Left ventricle myocardium superior (tissue), 1 donor: Measurements from ENCODE around the gene CLEC19A. TPM values are rescaled to one million over a fixed set of nuclear protein-coding genes. Genes with fewer than 3 reads are reported as not detected.

Experiments used
- ATAC-seq: fragments of 200-7000 bp; cut with Tn5 transposase; one replicate; pipeline ENCODE4 v1.9.1; 2020; ENCODE audit warnings: mild to moderate bottlenecking, moderate library complexity
- DNase-seq: peaks from one replicate; pipeline ENCODE4 v3.0.0-alpha.2; 2020
- intact Hi-C: fragments of 100-400 bp; cut with micrococcal nuclease; formaldehyde crosslinking; loops from one replicate; pipeline ENCODE4 v1.11.0; 2022
- total RNA-seq: library from RNA; stranded (reverse); fragmentation: NEBNext Ultra II Directional; extraction: Animal tissue kit (Norgen Biotek cat#: 25700); gene quantifications from one replicate; pipeline ENCODE4 v1.2.1, GENCODE V29; 2021
- donor health status: DM: no; HTN: yes; CAD: no; lungs with severe emphysema.

Gene CLEC19A
- total RNA-seq, 1 donor from 2014 or later = not detected

DNA sequence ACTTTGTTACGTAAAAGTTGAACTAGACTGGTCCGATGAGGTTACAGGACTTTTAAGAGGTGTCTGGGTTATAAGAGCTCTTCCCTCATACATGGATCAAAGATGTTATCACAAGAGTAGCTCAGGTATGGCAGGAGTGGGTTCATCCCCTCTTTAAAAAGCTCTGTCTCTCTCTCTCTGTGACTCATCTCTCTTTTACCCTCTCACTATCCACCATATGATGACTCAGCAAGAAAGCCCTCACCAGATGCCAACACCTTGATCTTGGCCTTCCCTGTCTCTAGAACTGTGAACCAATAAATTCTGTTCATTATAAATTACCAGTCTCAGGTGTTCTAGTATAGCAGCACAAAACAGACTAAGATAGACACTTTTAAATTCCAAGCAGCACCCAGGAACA, 1.9 kb upstream of the CLEC19A start:
- ATAC-seq (no peak), DNase-seq (no peak)
- intact Hi-C loops = no loop called here

GRCh38 chr16:19284207-19284606, 1.3 kb upstream of the CLEC19A start:
- peak; percentile 21 for ATAC-seq
- DNase-seq = no peak
- intact Hi-C loops = no loop called here

DNA sequence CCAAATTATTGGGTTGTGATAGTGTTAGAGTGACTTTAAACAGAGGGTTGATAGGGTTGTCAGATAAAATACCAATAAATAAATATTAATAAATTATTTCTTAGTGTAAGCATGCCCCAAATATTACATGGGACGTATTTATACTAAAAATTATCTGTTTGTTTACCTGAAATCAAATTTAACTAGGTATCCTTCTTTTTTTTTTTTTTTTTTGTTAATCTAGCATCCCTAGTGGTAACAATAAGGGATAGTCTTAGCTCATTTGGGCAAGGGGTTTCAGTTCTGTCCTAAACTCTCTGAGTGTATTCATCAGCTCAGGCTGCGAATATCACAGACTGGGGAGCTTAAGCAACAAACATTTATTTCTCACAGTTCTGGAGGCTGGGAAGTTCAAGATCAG, 1.3 kb downstream of the CLEC19A start:
- ATAC-seq (no peak), DNase-seq (no peak)
- intact Hi-C loops = no loop called here

GRCh38 chr16:19287241-19287640, 1.7 kb downstream of the CLEC19A start:
- ATAC-seq (no peak), DNase-seq (no peak)
- intact Hi-C loops = no loop called here

- no peak for ATAC-seq
- intact Hi-C loops = no loop called here
- no peak for DNase-seq
Observed at GRCh38 chr16:19288872-19289799, 3.6 kb downstream of the CLEC19A start.

DNA sequence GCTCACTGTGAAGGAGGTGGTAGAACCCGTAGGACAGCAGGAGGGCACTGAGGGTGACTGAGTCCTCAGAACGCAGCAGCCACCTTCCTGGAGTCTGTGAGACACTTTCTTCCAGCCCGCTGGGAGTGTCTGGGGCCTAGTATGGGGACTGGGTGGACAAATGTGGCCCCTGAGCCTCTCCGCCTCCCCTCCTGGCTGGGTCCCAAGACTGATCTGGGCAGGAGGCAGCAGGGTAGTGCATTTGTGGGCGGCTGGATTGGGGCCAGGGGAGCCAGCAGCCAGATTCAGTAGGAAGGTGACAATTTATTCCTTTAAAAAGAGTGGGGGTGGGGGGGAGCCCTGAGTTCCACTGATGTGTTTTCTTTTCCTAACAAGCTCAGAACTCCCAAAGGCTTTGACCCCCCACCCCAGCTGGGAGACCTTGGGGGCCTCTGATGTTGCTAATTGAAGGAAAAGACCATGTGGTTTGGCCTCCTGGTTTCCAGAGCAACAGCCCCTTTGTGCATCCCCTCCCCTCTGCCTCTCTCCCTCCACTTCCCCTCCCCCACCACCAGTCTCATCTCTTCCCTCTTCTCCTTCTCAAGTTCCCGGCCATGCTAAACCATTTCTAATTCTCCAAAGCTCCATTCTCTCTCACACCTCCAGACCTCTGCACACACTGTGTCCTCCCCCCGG, 4.4 kb downstream of the CLEC19A start:
- ATAC-seq (no peak), DNase-seq (no peak)
- intact Hi-C loops = no loop called here

GRCh38 chr16:19290860-19291259, 5.3 kb downstream of the CLEC19A start:
- intact Hi-C loops = no loop called here
- DNase-seq (no peak), ATAC-seq (no peak)

GRCh38 chr16:19291475-19291874, 5.9 kb downstream of the CLEC19A start:
- ATAC-seq = no peak

GRCh38 chr16:19292186-19292585, 6.7 kb downstream of the CLEC19A start:
- ATAC-seq (no peak), DNase-seq (no peak)
- intact Hi-C loops = no loop called here

More at GRCh38 chr16:19291475-19291874, 5.9 kb downstream of the CLEC19A start:
- intact Hi-C loops = no loop called here
- no peak for DNase-seq

GRCh38 chr16:19294156-19294649, 8.7 kb downstream of the CLEC19A start:
- intact Hi-C loops = no loop called here
- peak; percentile 88 for ATAC-seq
- DNase-seq = peak; percentile 46

GRCh38 chr16:19295393-19295792, 9.9 kb downstream of the CLEC19A start:
- DNase-seq (no peak), ATAC-seq (no peak)
- intact Hi-C loops = no loop called here

- intact Hi-C loops = no loop called here
- ATAC-seq (no peak), DNase-seq (no peak)
Observed at GRCh38 chr16:19297454-19297853, 11.9 kb downstream of the CLEC19A start.

GRCh38 chr16:19299565-19299964, 14.0 kb downstream of the CLEC19A start:
- intact Hi-C loops = no loop called here
- no peak for DNase-seq

GRCh38 chr16:19301931-19302330, 16.4 kb downstream of the CLEC19A start:
- ATAC-seq = no peak
- intact Hi-C loops = no loop called here
- no peak for DNase-seq

More at GRCh38 chr16:19299565-19299964, 14.0 kb downstream of the CLEC19A start:
- no peak for ATAC-seq

GRCh38 chr16:19304750-19305149, 19.2 kb downstream of the CLEC19A start:
- DNase-seq = no peak
- peak; percentile 29 for ATAC-seq
- intact Hi-C loops = no loop called here

DNA sequence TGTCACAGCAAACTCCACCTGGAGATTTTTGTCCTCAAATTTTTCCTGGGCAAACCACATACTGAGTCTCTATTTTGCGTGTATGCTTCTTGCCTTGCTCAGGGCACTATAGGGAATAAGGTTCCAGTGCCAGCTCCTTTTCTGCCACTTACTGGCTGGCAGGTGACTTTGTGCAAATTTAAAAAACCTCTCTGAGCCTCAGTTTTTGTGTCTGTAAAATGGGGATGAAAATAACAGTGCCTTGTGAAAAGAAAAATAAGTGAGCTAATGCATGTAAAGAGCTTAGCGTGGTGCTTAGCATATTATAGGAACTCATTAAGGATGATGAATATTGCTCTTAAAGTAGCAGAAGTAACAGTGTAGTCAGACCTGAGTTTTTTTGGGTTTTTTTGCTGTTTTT, 19.9 kb downstream of the CLEC19A start:
- DNase-seq = no peak
- intact Hi-C loops = no loop called here
- ATAC-seq = no peak

- ATAC-seq (no peak), DNase-seq (no peak)
- intact Hi-C loops = no loop called here
Observed at GRCh38 chr16:19307587-19308241, 22.2 kb downstream of the CLEC19A start.

DNA sequence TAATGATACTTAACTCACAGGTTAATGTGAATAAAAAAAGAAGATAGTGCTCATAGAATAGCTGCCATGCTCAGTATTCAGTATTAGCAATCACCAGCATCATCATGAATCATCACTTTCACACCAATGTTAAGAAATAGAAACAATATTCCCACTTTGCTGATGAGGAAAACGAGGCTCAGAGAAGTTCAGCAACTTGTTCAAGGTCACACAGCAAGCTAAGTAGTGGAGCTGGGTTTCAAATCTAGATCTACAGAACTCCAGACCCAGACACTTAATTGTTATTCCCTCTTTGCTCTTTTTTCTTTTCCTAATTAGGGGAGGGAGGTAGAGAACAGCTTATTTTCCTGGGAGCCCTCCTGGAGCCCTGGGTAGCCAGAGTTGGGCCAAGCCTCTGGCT, 22.9 kb downstream of the CLEC19A start:
- ATAC-seq (no peak), DNase-seq (no peak)
- intact Hi-C loops = no loop called here

- no peak for ATAC-seq
Observed at GRCh38 chr16:19309178-19309577, 23.6 kb downstream of the CLEC19A start.

More at GRCh38 chr16:19309178-19309577, 23.6 kb downstream of the CLEC19A start:
- no peak for DNase-seq
- intact Hi-C loops = no loop called here
